GM21529 (cell line): ENCODE measurements around the gene ASB5.
"Not testable (repeated sequence)": the region's sequence is repeated elsewhere in the genome, so short reads cannot be mapped to it uniquely, and the experiment has no call there.

Experiments
- ATAC-seq: cut with Tn5 transposase; IDR thresholded peaks from one replicate; pipeline ENCODE4 v1.9.1; 2021; ENCODE audit not compliant: unreplicated experiment

Gene ASB5, protein sequence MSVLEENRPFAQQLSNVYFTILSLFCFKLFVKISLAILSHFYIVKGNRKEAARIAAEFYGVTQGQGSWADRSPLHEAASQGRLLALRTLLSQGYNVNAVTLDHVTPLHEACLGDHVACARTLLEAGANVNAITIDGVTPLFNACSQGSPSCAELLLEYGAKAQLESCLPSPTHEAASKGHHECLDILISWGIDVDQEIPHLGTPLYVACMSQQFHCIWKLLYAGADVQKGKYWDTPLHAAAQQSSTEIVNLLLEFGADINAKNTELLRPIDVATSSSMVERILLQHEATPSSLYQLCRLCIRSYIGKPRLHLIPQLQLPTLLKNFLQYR

GRCh38 chr4:176268963-176269362 lies at the start of gene ASB5:
TSS of gene ASB5 (minus strand) at chr4:176269222. CDS start at chr4:176269108, 114 bp downstream.
- ATAC-seq, result no peak

DNA sequence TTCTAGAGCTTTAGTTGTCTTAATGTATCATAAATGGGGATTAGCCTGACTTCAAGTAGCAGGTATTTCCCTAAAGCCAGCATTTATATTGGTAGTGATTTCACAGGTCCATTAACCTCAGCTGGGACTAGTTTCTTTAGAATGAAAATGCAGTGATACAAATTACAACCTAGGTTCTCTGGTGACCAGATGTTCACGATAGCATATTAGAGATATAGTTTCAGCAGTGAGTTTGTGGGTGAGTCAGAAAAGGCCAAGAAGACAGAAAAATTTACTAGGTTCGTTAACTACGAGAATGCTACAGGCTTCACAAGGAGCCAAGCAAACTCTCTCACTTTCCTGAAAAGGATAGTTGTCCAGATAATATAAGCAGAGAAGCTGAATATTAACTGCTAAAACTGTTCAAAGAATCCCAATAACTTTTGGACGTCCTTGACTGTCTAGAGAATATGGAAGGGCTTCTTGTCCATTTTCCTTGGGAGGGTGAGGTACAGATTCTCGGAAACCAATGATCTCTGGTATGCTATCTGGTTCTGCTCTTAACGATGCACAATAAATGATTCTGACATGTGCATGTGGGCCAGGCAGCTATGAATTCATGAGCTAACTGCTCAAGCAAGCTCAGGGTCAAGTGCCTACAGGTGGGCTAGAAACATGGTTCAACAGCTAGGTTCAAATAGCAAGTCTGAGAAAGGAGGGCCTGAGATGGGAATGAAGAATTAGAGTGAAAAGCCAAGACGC lies 44.7 kb upstream of the ASB5 start:
- no peak for ATAC-seq

DNA sequence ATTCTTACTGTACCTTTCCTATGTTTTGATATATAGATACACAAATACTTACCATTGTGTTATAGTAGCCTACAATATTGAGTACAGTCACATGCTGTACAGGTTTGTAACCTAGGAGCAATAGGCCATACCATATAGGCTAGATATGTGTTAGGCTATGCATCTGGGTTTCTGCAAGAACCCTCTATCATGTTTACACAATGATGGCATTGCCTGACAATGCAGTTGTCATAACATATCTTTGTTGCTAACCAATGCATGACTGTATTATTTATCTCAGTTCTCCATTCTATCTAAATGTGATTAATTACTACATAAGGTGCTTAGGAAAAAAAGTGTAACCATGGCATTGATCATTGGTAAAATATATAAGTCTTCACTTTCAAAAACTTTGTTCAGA lies 40.8 kb upstream of the ASB5 start:
- no peak for ATAC-seq

GRCh38 chr4:176309046-176309445 lies 40.0 kb upstream of the ASB5 start:
- peak; percentile 98 for ATAC-seq

- peak; percentile 50 for ATAC-seq
These were observed 39.4 kb upstream of the ASB5 start for GRCh38 chr4:176308441-176308840.

GRCh38 chr4:176307666-176307930 lies 38.6 kb upstream of the ASB5 start:
- no peak for ATAC-seq

DNA sequence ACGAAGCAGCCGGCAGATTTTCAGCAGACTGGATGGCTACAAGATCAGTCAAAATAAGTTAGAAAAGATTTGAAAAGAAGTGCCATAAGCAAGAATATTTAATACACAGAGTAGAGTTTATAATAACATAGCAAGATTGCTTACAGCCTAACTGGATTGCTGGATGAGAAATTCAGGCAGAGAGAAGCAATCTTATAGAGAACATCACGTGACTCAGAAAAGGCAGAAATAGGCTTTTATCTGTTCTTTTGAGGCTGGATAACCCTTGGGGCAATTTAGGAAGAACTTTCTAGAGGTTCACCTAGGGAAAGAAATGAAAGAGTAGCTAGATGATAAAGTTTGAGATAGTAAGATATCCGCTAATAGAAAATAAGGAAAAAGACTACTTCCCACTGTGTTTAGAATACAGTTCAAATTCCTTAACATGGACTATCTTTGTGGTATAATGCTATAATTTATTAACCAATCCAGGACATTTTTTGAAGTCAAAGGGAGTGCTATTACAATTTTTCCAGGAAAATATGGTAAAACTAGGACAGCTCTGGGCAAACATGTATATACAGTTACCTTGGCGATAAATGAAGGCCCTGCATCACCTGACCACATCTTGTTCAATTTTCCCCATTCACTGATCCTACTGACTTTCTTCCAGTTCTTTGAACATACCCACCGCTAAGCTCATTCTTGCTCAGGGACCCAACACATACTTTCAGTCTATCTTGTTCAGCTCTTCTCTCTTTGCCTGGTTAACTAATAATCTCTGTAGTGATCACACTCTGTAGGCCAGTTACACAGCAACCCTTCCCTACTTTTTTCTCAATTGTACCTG lies 38.0 kb upstream of the ASB5 start:
- ATAC-seq, result no peak

DNA sequence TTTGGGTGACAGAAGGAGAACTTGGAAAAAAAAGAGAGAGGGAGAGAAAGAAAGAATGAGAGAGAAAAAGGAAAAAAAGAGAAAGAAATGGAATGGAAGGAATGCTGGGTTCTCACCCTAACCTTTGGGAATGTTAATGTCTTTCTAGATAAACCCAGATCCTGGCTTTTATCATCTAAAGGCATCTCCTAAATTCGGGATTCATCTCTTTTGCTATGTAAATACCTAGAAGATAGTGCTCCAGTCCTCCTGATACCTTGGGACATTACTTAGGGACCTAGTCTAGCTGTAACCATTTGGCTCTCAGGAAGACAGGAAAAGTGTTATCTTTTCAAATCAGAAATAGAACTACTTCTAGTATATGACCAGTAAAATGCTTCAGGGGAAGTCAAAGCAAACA lies 34.9 kb upstream of the ASB5 start:
- ATAC-seq, result no peak

DNA sequence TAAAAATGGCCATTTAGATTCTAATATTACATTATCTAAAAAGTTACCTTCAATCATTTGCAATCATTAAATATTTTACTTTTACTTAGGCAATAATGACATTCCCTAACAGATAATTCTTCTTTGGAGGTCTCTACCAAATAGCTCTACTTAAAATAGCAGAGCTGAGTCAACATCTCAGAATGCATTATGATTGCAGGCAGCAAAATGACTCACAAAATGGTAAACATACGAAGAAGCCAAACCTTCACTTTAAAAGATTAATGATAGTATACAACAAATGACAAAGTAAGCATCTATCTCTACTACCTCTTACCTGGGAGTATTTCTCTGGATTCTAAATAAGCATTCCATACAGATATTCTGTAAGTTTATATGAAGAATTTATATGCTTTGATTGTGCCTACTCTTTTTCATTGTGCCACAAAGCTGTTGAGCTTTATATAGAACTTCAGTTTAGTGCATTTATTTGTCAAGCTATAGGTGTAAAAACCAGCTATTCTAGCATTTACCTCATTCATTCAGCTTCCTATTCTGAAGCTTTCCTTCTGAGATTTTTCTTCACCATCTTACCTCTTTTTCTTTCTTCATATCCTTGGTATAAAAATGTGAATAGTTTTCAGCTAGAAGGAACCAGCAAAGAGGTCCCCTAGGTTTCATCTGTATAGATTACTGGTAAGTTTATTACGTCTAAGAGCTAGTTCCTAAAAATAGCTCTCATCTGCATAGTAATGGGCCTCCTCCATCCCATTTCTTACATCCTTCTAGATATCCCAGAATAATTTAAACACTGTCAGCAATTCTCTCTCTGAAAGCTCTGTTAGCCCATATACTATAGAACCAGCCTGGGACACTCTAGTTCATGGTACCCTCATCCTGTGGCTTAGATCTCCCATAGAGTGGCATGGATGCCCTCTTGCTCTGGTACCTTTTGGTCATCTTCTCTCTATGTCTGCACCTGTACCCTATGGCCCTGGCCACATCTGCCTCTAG lies 33.6 kb upstream of the ASB5 start:
- ATAC-seq, result no peak

DNA sequence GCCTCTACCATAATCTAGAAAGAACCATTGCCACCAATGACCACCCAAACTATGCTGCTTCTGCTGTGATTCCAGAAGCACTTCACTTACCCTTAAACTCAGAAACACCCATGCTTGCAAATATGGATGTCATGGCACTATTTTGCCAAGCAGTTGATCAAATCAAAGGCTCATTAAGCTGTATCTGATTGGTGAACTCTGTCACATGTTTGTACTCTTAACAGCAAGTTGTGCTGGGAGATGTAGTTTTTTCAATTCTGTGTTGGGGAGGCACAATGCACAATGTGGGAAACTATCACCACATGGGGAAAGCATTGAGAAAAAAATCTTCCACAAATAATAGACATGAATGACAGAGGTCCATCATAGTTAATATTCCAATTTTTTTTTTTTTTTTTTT lies 31.5 kb upstream of the ASB5 start:
- ATAC-seq, result no peak

DNA sequence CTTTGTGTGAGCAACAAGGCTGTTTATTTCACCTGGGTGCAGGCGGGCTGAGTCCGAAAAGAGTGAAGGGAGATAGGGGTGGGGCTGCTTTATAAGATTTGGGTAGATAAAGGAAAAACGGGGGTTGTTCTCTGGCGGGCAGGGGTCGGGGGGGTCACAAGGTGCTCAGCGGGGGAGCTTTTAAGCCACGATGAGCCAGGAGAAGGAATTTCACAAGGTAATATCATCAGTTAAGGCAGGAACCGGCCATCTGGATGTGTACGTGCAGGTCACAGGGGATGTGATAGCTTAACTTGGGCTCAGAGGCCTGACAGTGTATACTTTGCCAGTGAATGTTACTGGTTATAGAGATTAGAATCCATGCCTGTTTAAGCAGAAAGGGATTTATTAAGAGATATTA lies 31.0 kb upstream of the ASB5 start:
- ATAC-seq, result no peak

DNA sequence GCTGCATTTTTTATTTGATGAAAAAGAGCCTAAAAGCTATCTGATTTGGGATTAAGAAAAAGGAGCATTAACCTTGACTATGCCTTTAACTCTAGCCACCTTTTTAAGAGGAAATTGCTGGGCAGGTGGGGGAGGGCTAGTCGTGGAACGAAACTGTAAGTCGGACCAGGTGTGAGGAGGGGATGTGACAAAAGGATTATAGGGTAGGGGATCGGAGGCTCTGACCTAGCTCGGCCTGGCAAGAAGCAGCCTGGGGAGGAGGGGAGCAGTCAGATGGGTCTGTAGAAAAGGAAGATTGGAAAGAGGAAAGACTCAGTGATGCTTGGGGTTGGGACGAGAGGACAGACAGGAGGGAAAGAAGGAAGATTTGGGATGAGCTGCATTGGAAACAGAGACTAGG lies 29.6 kb upstream of the ASB5 start:
- no peak for ATAC-seq

- ATAC-seq, result not testable (repeated sequence)
These were observed 26.9 kb upstream of the ASB5 start for GRCh38 chr4:176295907-176296306.

DNA sequence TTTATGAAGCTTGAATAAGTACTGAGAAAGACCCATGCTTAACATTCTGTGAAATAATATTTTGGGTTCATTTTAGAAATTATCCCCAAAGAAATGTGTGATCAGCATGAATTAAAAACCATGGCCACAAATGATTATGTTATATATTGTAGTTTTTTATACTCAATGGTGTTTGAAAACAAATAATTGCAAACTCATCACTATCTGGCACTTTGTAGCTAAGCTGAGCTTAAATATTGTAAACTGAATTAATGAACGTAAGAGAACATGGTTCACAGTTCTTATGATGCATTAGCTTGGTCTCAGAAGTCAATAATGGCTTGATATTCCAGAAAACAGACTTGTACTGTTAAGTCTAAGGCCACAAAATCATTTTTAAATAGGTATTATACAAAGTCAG lies 24.6 kb upstream of the ASB5 start:
- ATAC-seq, result no peak

GRCh38 chr4:176292920-176293319 lies 23.9 kb upstream of the ASB5 start:
- no peak for ATAC-seq

DNA sequence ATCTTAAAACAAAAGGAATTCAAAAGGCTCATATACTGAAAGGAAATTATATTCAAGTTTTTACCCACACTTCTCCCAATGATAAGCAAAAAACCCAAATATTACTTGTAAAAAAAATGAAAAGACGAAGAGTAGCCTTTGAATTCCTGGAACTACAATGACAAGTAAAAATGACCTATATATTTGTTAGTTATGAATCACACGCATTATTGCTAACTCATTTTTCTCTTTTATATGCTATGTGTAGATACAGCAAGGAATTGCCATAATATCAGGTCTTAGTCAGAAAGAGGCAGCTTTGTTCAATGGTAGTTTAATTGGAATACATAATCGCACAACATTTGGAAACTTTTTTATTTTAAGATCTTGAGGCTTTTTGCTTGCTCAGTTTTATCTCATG lies 22.7 kb upstream of the ASB5 start:
- no peak for ATAC-seq

- no peak for ATAC-seq
These were observed 21.5 kb upstream of the ASB5 start for GRCh38 chr4:176290520-176290919.

DNA sequence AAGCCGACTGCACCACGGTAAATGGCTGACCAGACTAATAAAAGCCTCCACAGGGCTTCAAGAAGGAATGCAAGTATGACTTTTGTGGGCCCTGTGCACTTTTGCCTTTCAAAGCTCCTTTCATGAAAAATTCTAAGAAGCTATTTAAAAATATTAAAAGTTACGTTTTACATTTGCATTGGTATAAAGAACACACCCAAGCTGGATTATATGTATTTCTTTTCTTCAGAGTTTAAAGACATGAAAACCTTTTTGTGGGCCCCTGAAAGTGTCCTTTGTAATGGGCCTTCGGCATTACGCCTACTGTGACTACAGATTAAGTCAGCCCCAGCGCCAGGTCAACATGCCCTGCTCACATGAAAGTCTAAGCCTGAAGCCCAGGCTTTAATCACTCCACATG lies 20.5 kb upstream of the ASB5 start:
- ATAC-seq, result no peak

DNA sequence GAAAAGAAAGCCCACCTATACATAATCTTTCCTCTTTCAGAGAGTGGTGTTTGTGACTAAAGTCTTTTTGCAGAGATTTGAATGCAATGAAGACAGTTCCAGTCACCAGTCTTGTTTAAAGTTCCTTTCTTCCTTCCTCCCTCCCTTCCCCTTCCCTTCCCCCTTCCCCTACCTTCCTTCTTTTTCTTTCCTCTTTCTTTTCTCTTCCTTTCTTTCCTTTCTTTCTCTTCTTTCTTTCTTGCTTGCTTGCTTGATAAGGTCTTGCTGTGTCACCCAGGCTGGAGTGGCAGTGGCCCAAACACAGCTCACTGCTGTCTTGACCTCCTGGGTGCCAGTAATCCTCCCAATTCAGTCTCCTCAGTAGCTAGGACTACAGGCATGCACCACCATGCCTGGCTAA lies 19.0 kb upstream of the ASB5 start:
- ATAC-seq, result no peak

GRCh38 chr4:176287546-176287945 lies 18.5 kb upstream of the ASB5 start:
- ATAC-seq, result no peak

GRCh38 chr4:176286728-176287127 lies 17.7 kb upstream of the ASB5 start:
- ATAC-seq, result no peak
